ENCODE data around the gene CEP72. TPM values are rescaled to one million over a fixed set of nuclear protein-coding genes. Genes with fewer than 3 reads are reported as not detected.
"Not testable (repeated sequence)": the region's sequence is repeated elsewhere in the genome, so short reads cannot be mapped to it uniquely, and the experiment has no call there.

Gene CEP72
- total RNA-seq, 2 donors from 2014 or later = 35.6 to 36.5 TPM

GRCh38 chr5:581941-582340 lies 30.2 kb upstream of the CEP72 start:
- H3K27ac Mint-ChIP-seq = no peak overlapping the region
- H3K4me1 Mint-ChIP-seq = peaks cover 15% of the 10 kb centered on the region
- no peak overlapping the region for H3K4me3 Mint-ChIP-seq
- peaks cover 75% of the 10 kb centered on the region for H3K27me3 Mint-ChIP-seq (ENCODE audit: insufficient read depth)
- no peak overlapping the region for H3K4me3 ChIP-seq (ENCODE audit: low read length)
- peaks cover 13% of the 10 kb centered on the region for H3K9me3 Mint-ChIP-seq
- H3K36me3 ChIP-seq (ENCODE audit: control insufficient read depth, insufficient read depth, low read length) = no peaks in the 10 kb centered on the region
- H3K36me3 Mint-ChIP-seq (ENCODE audit: low read depth) = no peaks in the 10 kb centered on the region
- no peak overlapping the region for H3K9ac ChIP-seq (ENCODE audit: extremely low read depth, low read length, poor library complexity, severe bottlenecking)
- 83 to 94% methylated on average over 3 to 9 of the region's 9 CpGs for WGBS, 2 experiments (ENCODE audit: insufficient coverage in 1 of 2, insufficient read length in 1 of 2)
- H3K4me1 ChIP-seq (ENCODE audit: control insufficient read depth, insufficient read depth, low read length) = no peaks in the 10 kb centered on the region
- H3K27ac ChIP-seq (ENCODE audit: low read depth, low read length) = no peak overlapping the region
- no peak for TF ChIP-seq CTCF (conservative IDR thresholded peaks at IDR 0.05)
- H3K9me3 ChIP-seq (ENCODE audit: control insufficient read depth, low read length) = peaks cover 8% of the 10 kb centered on the region
- DNase-seq = no peak
- H3K27me3 ChIP-seq (ENCODE audit: control insufficient read depth, insufficient read depth, low read length, poor library complexity, severe bottlenecking) = peaks cover 9% of the 10 kb centered on the region

GRCh38 chr5:582445-582844 lies 29.7 kb upstream of the CEP72 start:
- H3K9ac ChIP-seq (ENCODE audit: extremely low read depth, low read length, poor library complexity, severe bottlenecking); H3K36me3 Mint-ChIP-seq (ENCODE audit: low read depth); H3K9me3 ChIP-seq (ENCODE audit: control insufficient read depth, low read length); H3K27me3 ChIP-seq (ENCODE audit: control insufficient read depth, insufficient read depth, low read length, poor library complexity, severe bottlenecking); H3K4me3 ChIP-seq (ENCODE audit: low read length); DNase-seq; H3K36me3 ChIP-seq (ENCODE audit: control insufficient read depth, insufficient read depth, low read length); H3K9me3 Mint-ChIP-seq; H3K4me1 ChIP-seq (ENCODE audit: control insufficient read depth, insufficient read depth, low read length); H3K27ac ChIP-seq (ENCODE audit: low read depth, low read length); H3K27ac Mint-ChIP-seq; H3K4me3 Mint-ChIP-seq: not testable (repeated sequence)
- peaks cover 15% of the 10 kb centered on the region for H3K4me1 Mint-ChIP-seq
- H3K27me3 Mint-ChIP-seq (ENCODE audit: insufficient read depth) = peaks cover 72% of the 10 kb centered on the region
- WGBS, 2 experiments (ENCODE audit: insufficient coverage in 1 of 2, insufficient read length in 1 of 2) = 91 to 96% methylated on average over 3 of the region's 3 CpGs

GRCh38 chr5:582936-583635 lies 29.1 kb upstream of the CEP72 start:
- Mint-ChIP-seq H3K4me1 (peaks cover 15% of the 10 kb centered on the region), H3K27me3 (ENCODE audit: insufficient read depth) (peaks cover 72% of the 10 kb centered on the region), H3K9me3 (peaks cover 2% of the 10 kb centered on the region), H3K36me3 (ENCODE audit: low read depth) (no peaks in the 10 kb centered on the region), H3K4me3 (no peak overlapping the region), H3K27ac (no peak overlapping the region)
- 92 to 94% methylated on average over 18 to 24 of the region's 24 CpGs for WGBS, 2 experiments (ENCODE audit: insufficient coverage in 1 of 2, insufficient read length in 1 of 2)
- no peak for DNase-seq
- no peak overlapping the region for H3K4me3 ChIP-seq (ENCODE audit: low read length)
- no peaks in the 10 kb centered on the region for H3K36me3 ChIP-seq (ENCODE audit: control insufficient read depth, insufficient read depth, low read length)
- no peak overlapping the region for H3K9ac ChIP-seq (ENCODE audit: extremely low read depth, low read length, poor library complexity, severe bottlenecking)
- no peaks in the 10 kb centered on the region for H3K9me3 ChIP-seq (ENCODE audit: control insufficient read depth, low read length)
- H3K27me3 ChIP-seq (ENCODE audit: control insufficient read depth, insufficient read depth, low read length, poor library complexity, severe bottlenecking) = peaks cover 9% of the 10 kb centered on the region
- no peak for TF ChIP-seq CTCF (conservative IDR thresholded peaks at IDR 0.05)
- H3K27ac ChIP-seq (ENCODE audit: low read depth, low read length) = no peak overlapping the region
- no peaks in the 10 kb centered on the region for H3K4me1 ChIP-seq (ENCODE audit: control insufficient read depth, insufficient read depth, low read length)

- Histone ChIP-seq H3K4me3 (ENCODE audit: low read length) (no peak overlapping the region), H3K36me3 (ENCODE audit: control insufficient read depth, insufficient read depth, low read length) (no peaks in the 10 kb centered on the region), H3K27ac (ENCODE audit: low read depth, low read length) (no peak overlapping the region), H3K27me3 (ENCODE audit: control insufficient read depth, insufficient read depth, low read length, poor library complexity, severe bottlenecking) (peaks cover 9% of the 10 kb centered on the region), H3K4me1 (ENCODE audit: control insufficient read depth, insufficient read depth, low read length) (no peaks in the 10 kb centered on the region), H3K9ac (ENCODE audit: extremely low read depth, low read length, poor library complexity, severe bottlenecking) (no peak overlapping the region), H3K9me3 (ENCODE audit: control insufficient read depth, low read length) (no peaks in the 10 kb centered on the region)
- DNase-seq = no peak
- Mint-ChIP-seq H3K27ac (no peak overlapping the region), H3K4me1 (peaks cover 15% of the 10 kb centered on the region), H3K9me3 (no peaks in the 10 kb centered on the region), H3K4me3 (no peak overlapping the region), H3K27me3 (ENCODE audit: insufficient read depth) (peaks cover 71% of the 10 kb centered on the region), H3K36me3 (ENCODE audit: low read depth) (no peaks in the 10 kb centered on the region)
- no peak for TF ChIP-seq CTCF (conservative IDR thresholded peaks at IDR 0.05)
- 80 to 96% methylated on average over 1 of the region's 2 CpGs for WGBS, 2 experiments (ENCODE audit: insufficient coverage in 1 of 2, insufficient read length in 1 of 2)
These were observed 28.5 kb upstream of the CEP72 start for GRCh38 chr5:583645-584044.

Measured in endodermal cell (in vitro differentiated cells).